Adrenal gland (tissue), 5 donors: ENCODE results near the gene SLC39A7.

Experiments
- CTCF ChIP-seq, 6 experiments: fragments of 450-650 bp in 4 of 6; fragments of 200-600 bp in 2 of 6; sonication (generic) in 1 of 6; IDR thresholded peaks; 1 replicate in 5 of 6; 2 replicates in 1 of 6; pipeline versions ENCODE4 v1.5.1 to v1.8.0; 2016 to 2021; ENCODE audit warnings: antibody characterized with exemption in 6 of 6, mild to moderate bottlenecking in 2 of 6, moderate library complexity in 1 of 6
- POLR2A ChIP-seq, 2 donors: fragments of 450-650 bp; IDR thresholded peaks; one replicate each; pipeline ENCODE4 v1.6.1; 2017; ENCODE audit warnings: antibody characterized with exemption in 2 of 2, mild to moderate bottlenecking in 2 of 2, moderate library complexity in 1 of 2
- donor health status: DM: no; HTN: no; CAD: no.

- no peak for TF ChIP-seq CTCF (IDR thresholded peaks at IDR 0.05)
- no peak for TF ChIP-seq POLR2A (IDR thresholded peaks at IDR 0.05)
These were observed 1.3 kb downstream of the SLC39A7 start for GRCh38 chr6:33201935-33202334.
